Gastrocnemius medialis (tissue), 4 donors: ENCODE measurements around the gene NTM.

Experiments
- CTCF ChIP-seq, 5 experiments: fragments of 450-650 bp in 3 of 5; fragments of 200-600 bp in 2 of 5; sonication (generic) in 2 of 5; IDR thresholded peaks in 4 of 5; conservative IDR thresholded peaks in 1 of 5; 1 replicate in 4 of 5; 2 replicates in 1 of 5; pipeline ENCODE4 v1.5.1; 2016 to 2019; ENCODE audit warnings: antibody characterized with exemption in 5 of 5, mild to moderate bottlenecking in 3 of 5, moderate library complexity in 3 of 5
- POLR2A ChIP-seq, 2 donors: fragments of 450-650 bp; IDR thresholded peaks; one replicate each; pipeline ENCODE4 v1.6.1; 2017; ENCODE audit warnings: antibody characterized with exemption in 2 of 2, mild to moderate bottlenecking in 2 of 2, moderate library complexity in 2 of 2

- no peak for TF ChIP-seq CTCF (IDR thresholded peaks at IDR 0.05 in 4 of 5, conservative IDR thresholded peaks at IDR 0.05 in 1 of 5)
- TF ChIP-seq POLR2A (IDR thresholded peaks at IDR 0.05) = no peak
Measured at GRCh38 chr11:131841925-131842635, 471.7 kb downstream of the NTM start.
